ENCODE measurements around the gene NFE2L3.

- TF ChIP-seq POLR2A (IDR thresholded peaks at IDR 0.05) (no peak), CTCF (IDR thresholded peaks at IDR 0.05) (no peak)
These were observed 46.8 kb upstream of the NFE2L3 start for GRCh38 chr7:26105236-26105635.

All from esophagus squamous epithelium (tissue), 4 donors.